Body of pancreas (tissue), 4 donors: ENCODE results near the gene STARD3.

ENCODE experiments used
- POLR2A ChIP-seq, 3 donors: fragments of 450-650 bp; IDR thresholded peaks; one replicate each; pipeline ENCODE4 v1.6.1; 2016; ENCODE audit warnings: antibody characterized with exemption in 3 of 3, mild to moderate bottlenecking in 2 of 3
- TF ChIP-seq, protein P1 (sequence below), 7 experiments: fragments of 450-650 bp in 4 of 7; fragments of 200-600 bp in 3 of 7; sonication (generic) in 3 of 7; IDR thresholded peaks; one replicate each; pipeline ENCODE4 v1.5.1; 2016 to 2019; ENCODE audit warnings: antibody characterized with exemption in 7 of 7

DNA sequence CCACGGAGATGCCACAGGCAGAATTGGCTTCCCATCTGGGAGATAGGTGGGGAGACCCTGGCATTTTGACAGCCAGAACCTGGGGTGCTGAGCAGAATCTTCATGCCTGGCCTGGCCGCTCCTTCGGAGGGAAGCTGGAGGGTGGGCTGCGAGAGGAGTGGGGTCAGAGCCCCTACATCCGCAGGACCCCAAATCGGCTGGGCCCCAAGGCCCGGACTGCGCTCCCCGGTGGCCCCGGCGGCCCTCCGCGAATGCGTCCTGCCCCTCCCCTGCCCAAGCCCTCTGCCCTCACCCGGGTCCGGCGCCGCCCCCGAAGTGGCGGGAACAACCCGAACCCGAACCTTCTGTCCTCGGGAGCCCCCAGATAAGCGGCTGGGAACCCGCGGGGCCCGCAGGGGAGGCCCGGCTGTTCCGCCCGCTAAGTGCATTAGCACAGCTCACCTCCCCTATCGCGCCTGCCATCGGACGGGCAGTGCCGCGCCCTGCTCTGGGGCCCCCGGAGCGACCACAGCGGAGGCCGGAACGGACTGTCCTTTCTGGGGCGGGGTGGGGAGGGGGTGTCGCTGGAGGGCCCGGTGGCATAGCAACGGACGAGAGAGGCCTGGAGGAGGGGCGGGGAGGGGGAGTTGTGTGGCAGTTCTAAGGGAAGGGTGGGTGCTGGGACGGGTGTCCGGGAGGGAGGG, 30.5 kb downstream of the STARD3 start:
- TF ChIP-seq, protein P1, sequence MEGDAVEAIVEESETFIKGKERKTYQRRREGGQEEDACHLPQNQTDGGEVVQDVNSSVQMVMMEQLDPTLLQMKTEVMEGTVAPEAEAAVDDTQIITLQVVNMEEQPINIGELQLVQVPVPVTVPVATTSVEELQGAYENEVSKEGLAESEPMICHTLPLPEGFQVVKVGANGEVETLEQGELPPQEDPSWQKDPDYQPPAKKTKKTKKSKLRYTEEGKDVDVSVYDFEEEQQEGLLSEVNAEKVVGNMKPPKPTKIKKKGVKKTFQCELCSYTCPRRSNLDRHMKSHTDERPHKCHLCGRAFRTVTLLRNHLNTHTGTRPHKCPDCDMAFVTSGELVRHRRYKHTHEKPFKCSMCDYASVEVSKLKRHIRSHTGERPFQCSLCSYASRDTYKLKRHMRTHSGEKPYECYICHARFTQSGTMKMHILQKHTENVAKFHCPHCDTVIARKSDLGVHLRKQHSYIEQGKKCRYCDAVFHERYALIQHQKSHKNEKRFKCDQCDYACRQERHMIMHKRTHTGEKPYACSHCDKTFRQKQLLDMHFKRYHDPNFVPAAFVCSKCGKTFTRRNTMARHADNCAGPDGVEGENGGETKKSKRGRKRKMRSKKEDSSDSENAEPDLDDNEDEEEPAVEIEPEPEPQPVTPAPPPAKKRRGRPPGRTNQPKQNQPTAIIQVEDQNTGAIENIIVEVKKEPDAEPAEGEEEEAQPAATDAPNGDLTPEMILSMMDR (IDR thresholded peaks at IDR 0.05): no peak
- TF ChIP-seq POLR2A (IDR thresholded peaks at IDR 0.05): no peak
